OCI-LY1 (cell line): Measurements from ENCODE around the gene PASK.

Experiments
- H2AFZ ChIP-seq: fragments of 200-600 bp; sonication (generic), shearing (Covaris generic); 2 replicates; pipeline ENCODE4 v1.6.0; 2014; ENCODE audit warnings: antibody characterized with exemption, mild to moderate bottlenecking, low read length
- H3F3A ChIP-seq: fragments of 200-600 bp; sonication (generic), shearing (Covaris generic); 2 replicates; pipeline ENCODE4 v1.6.0; 2014; ENCODE audit warnings: mild to moderate bottlenecking, antibody characterized with exemption, low read length, moderate library complexity; ENCODE audit not compliant: insufficient read depth
- H3K27ac ChIP-seq: fragments of 200-600 bp; sonication (generic); 2 replicates; pipeline ENCODE4 v1.5.1; 2014; ENCODE audit warnings: low read length, mixed run types, mild to moderate bottlenecking, low read depth; ENCODE audit not compliant: poor library complexity, severe bottlenecking
- H3K27me3 ChIP-seq: fragments of 200-600 bp; sonication (generic); 2 replicates; pipeline ENCODE4 v1.6.0; 2014; ENCODE audit warnings: antibody characterized with exemption, mild to moderate bottlenecking, low read length, moderate library complexity; ENCODE audit not compliant: insufficient read depth
- H3K36me3 ChIP-seq: fragments of 200-600 bp; sonication (generic); 2 replicates; pipeline ENCODE4 v1.6.1; 2014; ENCODE audit warnings: mild to moderate bottlenecking, antibody characterized with exemption, low read length, moderate library complexity, mixed read lengths; ENCODE audit not compliant: insufficient read depth
- H3K4me1 ChIP-seq: fragments of 200-600 bp; sonication (generic); 2 replicates; pipeline ENCODE4 v1.5.1; 2014; ENCODE audit warnings: mild to moderate bottlenecking, low read length, moderate library complexity; ENCODE audit not compliant: insufficient read depth, severe bottlenecking
- H3K4me2 ChIP-seq: fragments of 200-600 bp; sonication (generic), shearing (Covaris generic); 2 replicates; pipeline ENCODE4 v1.6.1; 2014; ENCODE audit warnings: low read length
- H3K4me3 ChIP-seq: fragments of 200-600 bp; sonication (generic); 2 replicates; pipeline ENCODE4 v1.5.1; 2014; ENCODE audit warnings: low read length, low read depth, mild to moderate bottlenecking, mixed read lengths; ENCODE audit not compliant: poor library complexity, severe bottlenecking
- H3K79me2 ChIP-seq: fragments of 200-600 bp; shearing (Covaris generic); 2 replicates; pipeline ENCODE4 v1.6.1; 2016; ENCODE audit warnings: mixed run types, low read length, mixed read lengths; ENCODE audit not compliant: insufficient read depth
- H3K9ac ChIP-seq: fragments of 200-600 bp; sonication (generic), shearing (Covaris generic); 2 replicates; pipeline ENCODE4 v1.6.1; 2014; ENCODE audit warnings: mild to moderate bottlenecking, low read length, mixed read lengths
- H3K9me2 ChIP-seq: fragments of 200-600 bp; sonication (generic), shearing (Covaris generic); 2 replicates; pipeline ENCODE4 v1.6.1; 2014; ENCODE audit warnings: low read depth, mild to moderate bottlenecking, low read length, mixed read lengths
- H3K9me3 ChIP-seq: fragments of 200-600 bp; shearing (Covaris generic); 2 replicates; pipeline ENCODE4 v1.6.1; 2014; ENCODE audit warnings: low read length, mixed read lengths
- H4K20me1 ChIP-seq: fragments of 200-600 bp; sonication (generic), shearing (Covaris generic); 2 replicates; pipeline ENCODE4 v1.6.0; 2016; ENCODE audit warnings: mild to moderate bottlenecking, low read length; ENCODE audit not compliant: insufficient read depth
- EZH2 ChIP-seq: fragments of 200-600 bp; sonication (generic), shearing (Covaris generic); IDR thresholded peaks from 2 replicates; pipeline ENCODE4 v1.8.0; 2017; ENCODE audit warnings: borderline replicate concordance, mixed run types, mild to moderate bottlenecking, antibody characterized with exemption, low read length, moderate library complexity, mixed read lengths
- TF ChIP-seq, protein P1 (sequence below): fragments of 200-600 bp; sonication (generic), shearing (Covaris generic); IDR thresholded peaks from 2 replicates; pipeline ENCODE4 v1.5.1; 2017; ENCODE audit warnings: mild to moderate bottlenecking, antibody characterized with exemption, low read length, moderate library complexity, mixed read lengths

Gene PASK

DNA sequence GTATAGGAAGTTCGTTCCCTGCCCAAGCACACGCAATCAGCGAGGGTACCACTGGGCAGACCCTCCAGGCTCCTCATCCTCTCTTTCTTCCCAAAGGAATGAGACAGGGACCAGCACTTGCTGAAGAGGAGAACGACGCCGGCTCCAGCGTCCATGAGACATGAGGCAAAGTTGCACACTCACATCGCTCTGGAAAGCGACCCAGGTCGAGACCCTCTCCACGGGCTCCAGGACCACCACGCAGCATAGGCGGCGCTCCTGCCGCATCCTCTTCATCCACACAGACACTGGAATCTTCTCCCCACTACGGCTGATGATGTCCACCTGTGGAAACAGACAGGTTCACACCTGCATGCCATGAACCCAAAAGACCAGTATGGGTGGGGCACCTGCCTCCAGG lies 10.8 kb downstream of the PASK start:
- Histone ChIP-seq H3K27me3 (no peaks in the 10 kb centered on the region), H3K9me3 (no peaks in the 10 kb centered on the region), H3K4me3 (no peak overlapping the region), H3K36me3 (peaks cover 71% of the 10 kb centered on the region), H4K20me1 (no peaks in the 10 kb centered on the region), H3K4me1 (no peaks in the 10 kb centered on the region), H2AFZ (no peak overlapping the region), H3F3A (no peaks in the 10 kb centered on the region), H3K79me2 (no peaks in the 10 kb centered on the region), H3K4me2 (no peak overlapping the region), H3K27ac (no peak overlapping the region), H3K9me2 (no peaks in the 10 kb centered on the region), H3K9ac (no peak overlapping the region)
- TF ChIP-seq EZH2, result no peak
- TF ChIP-seq, protein P1, sequence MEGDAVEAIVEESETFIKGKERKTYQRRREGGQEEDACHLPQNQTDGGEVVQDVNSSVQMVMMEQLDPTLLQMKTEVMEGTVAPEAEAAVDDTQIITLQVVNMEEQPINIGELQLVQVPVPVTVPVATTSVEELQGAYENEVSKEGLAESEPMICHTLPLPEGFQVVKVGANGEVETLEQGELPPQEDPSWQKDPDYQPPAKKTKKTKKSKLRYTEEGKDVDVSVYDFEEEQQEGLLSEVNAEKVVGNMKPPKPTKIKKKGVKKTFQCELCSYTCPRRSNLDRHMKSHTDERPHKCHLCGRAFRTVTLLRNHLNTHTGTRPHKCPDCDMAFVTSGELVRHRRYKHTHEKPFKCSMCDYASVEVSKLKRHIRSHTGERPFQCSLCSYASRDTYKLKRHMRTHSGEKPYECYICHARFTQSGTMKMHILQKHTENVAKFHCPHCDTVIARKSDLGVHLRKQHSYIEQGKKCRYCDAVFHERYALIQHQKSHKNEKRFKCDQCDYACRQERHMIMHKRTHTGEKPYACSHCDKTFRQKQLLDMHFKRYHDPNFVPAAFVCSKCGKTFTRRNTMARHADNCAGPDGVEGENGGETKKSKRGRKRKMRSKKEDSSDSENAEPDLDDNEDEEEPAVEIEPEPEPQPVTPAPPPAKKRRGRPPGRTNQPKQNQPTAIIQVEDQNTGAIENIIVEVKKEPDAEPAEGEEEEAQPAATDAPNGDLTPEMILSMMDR, result no peak

DNA sequence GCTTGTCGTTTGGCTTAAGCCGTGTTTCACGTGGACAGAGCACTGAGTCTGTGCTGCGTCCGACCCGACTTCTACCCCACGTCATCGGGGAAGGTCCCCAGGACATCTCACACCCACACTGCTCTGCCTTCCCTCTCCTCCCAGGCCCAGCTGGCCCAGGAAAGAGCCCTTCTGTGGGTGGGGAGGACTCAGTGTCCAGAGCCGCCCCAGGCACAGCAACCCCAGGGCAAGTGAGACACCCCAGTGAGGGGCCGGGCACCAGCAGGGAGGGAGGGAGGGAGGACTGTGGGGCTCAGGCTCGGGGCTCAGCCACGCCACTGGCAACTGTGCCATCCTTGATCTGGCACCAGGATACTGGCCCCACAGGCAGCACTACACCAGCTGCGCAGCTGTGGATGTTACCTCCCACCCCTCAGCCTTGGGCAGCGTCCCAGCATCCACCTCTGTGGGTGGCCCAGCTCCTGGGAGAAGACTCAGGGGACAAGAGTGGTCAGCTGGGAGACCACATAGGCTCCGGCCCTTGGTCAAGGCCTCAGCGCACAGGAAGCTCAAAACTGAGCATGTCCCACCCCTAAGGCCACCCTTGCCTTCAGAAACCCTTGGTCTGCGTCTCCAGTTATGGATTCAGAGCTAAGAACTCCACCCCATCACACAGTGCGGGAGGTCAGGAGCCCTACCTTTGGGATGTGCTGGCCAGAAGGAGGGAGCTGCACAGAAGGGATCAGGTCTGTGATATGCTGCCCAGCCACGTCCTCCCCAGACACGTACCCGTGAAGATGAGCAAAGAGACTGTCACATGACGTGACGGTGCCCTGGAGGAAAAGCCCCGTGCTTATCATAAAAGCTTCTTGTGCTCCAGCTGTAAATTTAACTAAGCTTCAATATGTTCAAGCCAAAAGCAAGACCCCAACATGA lies 11.7 kb downstream of the PASK start:
- no peak overlapping the region for H2AFZ ChIP-seq
- H4K20me1 ChIP-seq, result no peaks in the 10 kb centered on the region
- H3K36me3 ChIP-seq, result peaks cover 69% of the 10 kb centered on the region
- H3K4me3 ChIP-seq, result no peak overlapping the region
- no peaks in the 10 kb centered on the region for H3F3A ChIP-seq
- H3K9ac ChIP-seq, result no peak overlapping the region
- no peaks in the 10 kb centered on the region for H3K9me2 ChIP-seq
- no peaks in the 10 kb centered on the region for H3K27me3 ChIP-seq
- H3K4me1 ChIP-seq, result no peaks in the 10 kb centered on the region
- no peak overlapping the region for H3K4me2 ChIP-seq
- TF ChIP-seq EZH2, result no peak
- TF ChIP-seq, protein P1, result no peak
- no peaks in the 10 kb centered on the region for H3K9me3 ChIP-seq
- H3K27ac ChIP-seq, result no peak overlapping the region
- no peaks in the 10 kb centered on the region for H3K79me2 ChIP-seq

DNA sequence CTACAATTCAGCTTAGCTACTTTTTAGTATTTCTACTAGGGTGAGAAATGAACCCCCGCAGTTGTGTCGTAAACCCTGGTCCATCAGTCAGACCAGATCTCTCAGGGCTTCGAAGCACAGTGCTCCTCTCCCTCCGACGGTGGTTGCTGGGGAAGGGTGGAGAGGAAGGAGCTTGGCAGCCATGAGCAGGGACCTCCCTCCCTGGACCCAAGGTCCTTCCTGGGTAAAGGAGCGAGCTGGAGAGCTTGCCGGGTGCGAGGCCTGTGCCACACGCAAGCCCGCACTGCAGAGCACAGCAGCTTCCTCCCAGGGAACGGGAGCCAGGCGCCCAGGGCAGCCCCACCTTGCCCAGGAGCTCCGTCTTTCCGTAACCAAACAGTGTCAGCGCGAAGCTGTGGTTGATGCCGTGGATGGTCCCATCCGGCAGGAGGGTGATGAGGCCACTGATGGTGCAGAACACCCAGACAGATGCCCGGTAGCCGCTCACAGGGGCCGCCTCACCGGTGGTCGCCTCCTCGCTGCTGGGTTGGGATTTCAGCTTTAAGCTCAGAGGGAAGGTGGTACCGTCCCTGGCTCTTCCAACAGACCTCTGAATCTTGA lies 12.5 kb downstream of the PASK start:
- H3K9ac ChIP-seq, result no peak overlapping the region
- H3K79me2 ChIP-seq, result no peaks in the 10 kb centered on the region
- no peaks in the 10 kb centered on the region for H3K9me3 ChIP-seq
- H3K36me3 ChIP-seq, result peaks cover 64% of the 10 kb centered on the region
- no peak overlapping the region for H3K4me3 ChIP-seq
- no peak overlapping the region for H3K4me2 ChIP-seq
- TF ChIP-seq, protein P1, result no peak
- TF ChIP-seq EZH2, result no peak
- H3K27ac ChIP-seq, result no peak overlapping the region
- no peak overlapping the region for H2AFZ ChIP-seq
- no peaks in the 10 kb centered on the region for H4K20me1 ChIP-seq
- H3F3A ChIP-seq, result no peaks in the 10 kb centered on the region
- H3K27me3 ChIP-seq, result no peaks in the 10 kb centered on the region
- H3K9me2 ChIP-seq, result no peaks in the 10 kb centered on the region
- H3K4me1 ChIP-seq, result no peaks in the 10 kb centered on the region
